ENCODE measurements around the gene FGF22. TPM values are rescaled to one million over a fixed set of nuclear protein-coding genes. Genes with fewer than 3 reads are reported as not detected.

FGF22 gene
- total and polyA plus RNA-seq, 2 of the 8 experiments (the other 6 are each of a cell fraction or from before 2014, with no cell fraction given), result 0.44 to 1.7 TPM

DNA sequence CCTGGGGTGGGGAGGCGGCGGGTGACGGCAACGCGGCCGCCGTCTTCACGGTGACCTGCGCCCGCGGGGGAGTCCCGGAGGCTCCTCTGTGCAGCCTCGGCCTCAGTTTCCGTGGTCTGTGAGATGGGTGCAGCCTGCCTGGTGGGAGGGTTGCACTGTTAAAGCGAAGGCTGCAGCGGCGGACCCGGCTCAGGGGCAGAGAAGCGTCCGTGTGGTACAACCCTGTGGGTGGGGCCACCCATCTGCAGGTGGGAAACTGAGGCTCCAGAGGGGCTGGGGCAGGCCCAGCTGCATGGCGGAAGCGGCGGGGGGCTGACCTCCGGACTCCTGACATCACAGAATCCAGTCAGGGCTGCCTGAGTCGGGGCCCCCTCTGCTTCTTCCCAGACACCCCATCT, 481 bp downstream of the FGF22 start:
- H2BK15ac ChIP-seq (ENCODE audit: low read length), result no peak overlapping the region
- TF ChIP-seq KDM1A (IDR thresholded peaks at IDR 0.05; ENCODE audit: borderline replicate concordance, low read length) (peak; percentile 76; the same call in 1 of the 2 replicates), RXRA (IDR thresholded peaks at IDR 0.05; ENCODE audit: insufficient read depth, low read depth, low read length) (no peak)
- no peaks in the 10 kb centered on the region for H3K9me3 ChIP-seq (ENCODE audit: insufficient read depth in 2 of 2, low read depth in 1 of 2, low read length in 1 of 2)
- H3K4me1 ChIP-seq (replicated peaks in 1 of 4; ENCODE audit: control insufficient read depth in 3 of 4, insufficient read depth in 4 of 4, low read length in 3 of 4), result peaks cover 0 to 4% (median under 1%) of the 10 kb centered on the region in 4 experiments; a peak in 2 of 7 replicates
- H2BK20ac ChIP-seq (ENCODE audit: low read length), result no peak overlapping the region
- peak overlapping the region; percentile 28 to 57 (median 36); a peak in 7 of 8 replicates for H3K4me3 ChIP-seq (ENCODE audit: extremely low read depth in 1 of 4, insufficient read depth in 2 of 4, low read depth in 3 of 4, low read length in 4 of 4)
- H2BK120ac ChIP-seq (replicated peaks; ENCODE audit: low read depth, low read length), result no peak overlapping the region
- no peak overlapping the region for H2BK12ac ChIP-seq (ENCODE audit: low read depth, low read length)
- no peak overlapping the region for H4K91ac ChIP-seq (replicated peaks; ENCODE audit: insufficient read length, low read length)
- H3K4me2 ChIP-seq (ENCODE audit: insufficient read depth in 1 of 2, low read depth in 2 of 2, low read length in 2 of 2), result peak overlapping the region; percentile 51 to 64
- no peak overlapping the region for H3K14ac ChIP-seq (ENCODE audit: insufficient read length)
- no peak overlapping the region for H4K5ac ChIP-seq (ENCODE audit: insufficient read length, low read depth, low read length)
- no peak overlapping the region for H3K56ac ChIP-seq (replicated peaks; ENCODE audit: insufficient read length, low read depth, low read length)
- H3K79me2 ChIP-seq (ENCODE audit: control insufficient read depth in 1 of 2, insufficient read depth in 2 of 2, low read length in 2 of 2), result no peaks in the 10 kb centered on the region
- DNase-seq (ENCODE audit: low read depth in 1 of 2, low spot score in 2 of 2) (no peak), FAIRE-seq (no peak)
- ChIA-PET CTCF (ENCODE audit: partially characterized antibody) (interaction anchor here (0.6 kb wide), 1 partner anchor 12 kb away, joined by 3 read pairs; no protein-coding TSS in a partner anchor), POLR2A (ENCODE audit: partially characterized antibody) (interaction anchor here (1.3 kb wide), 1 partner anchor 10 kb away, joined by 4 read pairs; no protein-coding TSS in a partner anchor)
- H3K27ac ChIP-seq (ENCODE audit: low read depth, low read length), result no peak overlapping the region
- 70% methylated on average over 7 of the region's 25 CpGs; no CpG with 5 or more reads in 1 of the 2 experiments for WGBS, 2 experiments (ENCODE audit: extremely low coverage in 1 of 2, insufficient coverage in 1 of 2, insufficient read length in 1 of 2, insufficient replicate concordance in 2 of 2, low coverage in 1 of 2, low lambda C conversion rate in 2 of 2, missing lambda C conversion rate in 1 of 2)
- H4K8ac ChIP-seq (ENCODE audit: extremely low read depth, insufficient read depth, low read length), result peak overlapping the region; percentile 25
- H3K79me1 ChIP-seq (ENCODE audit: low read depth, low read length), result no peaks in the 10 kb centered on the region; the same call in 1 of the 2 replicates
- peaks cover 0 to 23% (median 11%) of the 10 kb centered on the region in 4 experiments; a peak in 5 of 7 replicates for H3K27me3 ChIP-seq (replicated peaks in 1 of 4; ENCODE audit: control insufficient read depth in 3 of 4, extremely low read depth in 1 of 4, insufficient read depth in 3 of 4, low read length in 3 of 4)
- no peak overlapping the region for H3K4ac ChIP-seq (replicated peaks; ENCODE audit: insufficient read length, low read depth, low read length)
- no peak overlapping the region for H2AK5ac ChIP-seq (ENCODE audit: low read depth, low read length)
- H4K20me1 ChIP-seq (replicated peaks in 1 of 2; ENCODE audit: control insufficient read depth in 1 of 2, insufficient read depth in 2 of 2, low read length in 2 of 2), result peaks cover 5% of the 10 kb centered on the region in 2 experiments
- no peak overlapping the region for H2AFZ ChIP-seq (ENCODE audit: low read length)
- H3K23me2 ChIP-seq (ENCODE audit: low read depth, low read length), result peaks cover 5% of the 10 kb centered on the region; the same call in 1 of the 2 replicates
- peaks cover 0 to 7% (median 0%) of the 10 kb centered on the region in 4 experiments; a peak in 1 of 8 replicates for H3K36me3 ChIP-seq (ENCODE audit: control insufficient read depth in 2 of 4, insufficient read depth in 4 of 4, low read length in 3 of 4)
- H3K18ac ChIP-seq (ENCODE audit: extremely low read depth, low read length), result no peak overlapping the region
- H2BK5ac ChIP-seq (ENCODE audit: low read depth, low read length), result no peak overlapping the region
- no peak overlapping the region for H3K9ac ChIP-seq (replicated peaks in 1 of 4; ENCODE audit: extremely low read depth in 1 of 4, low read depth in 3 of 4, low read length in 3 of 4)
- H3K23ac ChIP-seq (ENCODE audit: insufficient read length), result no peak overlapping the region
